C1 segment of cervical spinal cord (tissue), 14 donors: ENCODE results near the gene FGF19.

Experiments
- DNase-seq, 14 donors: peaks; one replicate each; lab custom pipeline; 2025; lab: John Stamatoyannopoulos, UW

Gene FGF19

DNA sequence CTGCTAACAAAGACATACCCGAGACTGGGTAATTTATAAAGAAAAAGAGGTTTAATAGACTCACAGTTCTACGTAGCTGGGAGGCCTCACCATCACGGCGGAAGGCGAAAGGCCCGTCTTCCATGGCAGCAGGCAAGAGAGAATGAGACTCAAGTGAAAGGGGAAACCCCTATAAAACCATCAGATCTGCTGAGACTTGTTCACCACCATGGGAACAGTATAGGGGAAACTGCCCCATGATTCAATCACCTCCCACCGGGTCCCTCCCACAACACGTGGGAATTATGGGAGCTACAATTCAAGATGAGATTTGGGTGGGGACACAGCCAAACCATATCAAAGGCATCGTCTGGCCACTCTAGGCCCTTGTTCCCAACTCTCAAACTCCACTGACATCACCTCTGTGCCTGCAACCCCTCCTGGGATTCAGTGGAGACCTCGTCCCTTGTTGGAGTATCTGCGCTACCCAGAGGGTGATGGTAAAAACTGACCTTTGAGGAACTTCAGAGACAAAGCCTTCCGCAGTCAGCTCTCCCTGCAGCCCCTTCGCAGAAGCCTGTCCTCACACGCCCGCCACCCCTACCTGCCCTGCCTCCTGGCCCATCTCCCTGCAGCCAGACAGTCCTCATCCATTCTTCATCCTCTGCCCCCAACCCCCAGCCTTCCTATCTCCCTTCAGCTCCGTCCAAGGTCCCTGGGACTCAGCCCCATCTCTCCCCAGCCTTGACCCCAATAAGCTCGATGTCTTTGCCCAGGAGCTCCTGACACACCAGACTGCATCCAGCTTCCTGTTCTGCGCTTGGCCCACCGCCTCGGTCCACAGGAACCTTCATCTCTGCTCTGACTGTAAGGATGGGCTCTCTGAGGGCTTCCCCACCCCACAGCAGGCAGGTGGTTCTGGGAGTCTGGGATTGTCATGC lies 47.0 kb downstream of the FGF19 start:
- DNase-seq, result no peak

DNA sequence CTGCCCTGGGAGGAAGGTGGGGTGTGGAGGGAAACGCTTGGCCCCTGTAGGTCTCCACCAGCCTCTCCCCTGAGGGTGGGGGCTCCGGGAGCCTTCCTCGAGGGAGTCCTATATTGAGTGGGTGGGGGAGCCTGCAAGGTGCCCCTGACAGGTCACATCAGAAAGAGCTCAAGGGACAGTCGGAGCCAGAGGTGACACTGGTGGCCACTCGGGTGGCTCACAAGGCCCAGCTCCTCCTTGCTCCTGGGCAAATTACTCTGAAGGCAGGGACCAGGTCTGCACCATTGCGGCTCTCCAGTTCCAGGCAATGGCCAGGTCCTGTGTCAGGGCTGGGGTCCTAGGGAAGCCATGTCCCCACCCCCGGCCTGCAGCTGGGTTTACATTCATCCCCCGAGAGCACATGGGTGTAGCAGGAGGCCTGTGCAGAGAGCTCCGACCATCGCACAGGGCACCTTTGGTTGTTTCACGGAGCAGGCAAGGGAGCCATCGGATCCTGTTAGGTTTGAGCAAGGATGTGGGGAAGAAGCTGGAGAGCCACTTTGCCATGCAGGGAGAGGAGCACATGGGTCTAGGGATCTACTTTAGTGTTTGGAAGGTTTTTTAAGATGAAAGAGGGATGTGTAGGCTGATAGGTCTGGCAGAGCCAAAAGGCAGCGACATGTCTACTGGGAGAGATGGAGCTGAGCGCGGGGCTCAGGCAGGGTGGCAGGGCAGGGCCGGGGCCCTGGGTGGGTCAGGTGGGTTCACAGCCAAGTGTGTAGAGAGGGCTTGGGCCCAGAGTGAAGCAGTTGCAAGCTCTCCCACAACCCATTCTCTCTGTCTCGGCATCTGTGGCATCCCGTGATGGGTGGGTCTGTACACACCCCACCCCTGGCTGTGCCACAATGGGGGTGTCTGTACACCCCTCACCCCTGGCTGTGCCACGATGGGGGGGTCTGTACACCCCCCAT lies 48.1 kb downstream of the FGF19 start:
- no peak for DNase-seq

DNA sequence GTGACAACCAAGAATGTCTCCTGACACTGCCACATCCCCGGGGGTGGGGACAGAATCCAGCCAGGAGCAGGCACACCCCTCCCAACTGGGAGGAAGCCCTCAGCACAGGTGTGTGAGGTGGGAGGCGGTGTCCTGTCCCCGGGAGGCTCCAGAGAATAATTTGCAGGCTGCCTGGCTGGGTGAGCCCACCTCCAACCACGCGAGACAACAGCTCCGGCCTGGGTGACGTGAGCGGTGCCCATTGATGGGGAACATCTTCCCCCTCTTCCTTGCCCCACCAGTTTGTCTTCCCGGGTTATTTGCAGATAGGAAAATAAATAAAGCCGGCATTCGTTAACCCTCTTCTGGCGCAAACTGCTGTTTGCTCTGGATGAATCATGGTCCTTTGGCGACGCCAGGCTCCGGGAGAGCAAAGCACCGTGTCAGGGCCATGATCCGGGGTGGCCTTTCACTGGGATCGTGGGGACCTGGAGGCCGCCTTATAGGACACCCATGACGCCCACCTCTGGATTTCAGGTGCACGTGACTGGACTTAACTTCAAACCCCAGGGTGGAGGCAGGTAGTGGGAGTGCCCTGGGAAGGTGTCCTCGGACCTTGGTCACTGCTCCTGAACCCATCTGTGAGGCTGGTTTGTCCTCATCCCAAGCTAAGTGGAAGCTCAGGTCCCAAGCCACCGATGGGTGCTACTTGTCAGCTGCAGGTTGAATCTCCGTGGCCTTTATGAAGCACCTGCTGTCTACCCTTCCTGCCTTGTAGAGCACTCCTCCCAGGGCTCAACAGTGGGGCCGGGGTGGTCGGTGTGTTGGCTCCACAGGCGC lies 49.0 kb downstream of the FGF19 start:
- no peak for DNase-seq

DNA sequence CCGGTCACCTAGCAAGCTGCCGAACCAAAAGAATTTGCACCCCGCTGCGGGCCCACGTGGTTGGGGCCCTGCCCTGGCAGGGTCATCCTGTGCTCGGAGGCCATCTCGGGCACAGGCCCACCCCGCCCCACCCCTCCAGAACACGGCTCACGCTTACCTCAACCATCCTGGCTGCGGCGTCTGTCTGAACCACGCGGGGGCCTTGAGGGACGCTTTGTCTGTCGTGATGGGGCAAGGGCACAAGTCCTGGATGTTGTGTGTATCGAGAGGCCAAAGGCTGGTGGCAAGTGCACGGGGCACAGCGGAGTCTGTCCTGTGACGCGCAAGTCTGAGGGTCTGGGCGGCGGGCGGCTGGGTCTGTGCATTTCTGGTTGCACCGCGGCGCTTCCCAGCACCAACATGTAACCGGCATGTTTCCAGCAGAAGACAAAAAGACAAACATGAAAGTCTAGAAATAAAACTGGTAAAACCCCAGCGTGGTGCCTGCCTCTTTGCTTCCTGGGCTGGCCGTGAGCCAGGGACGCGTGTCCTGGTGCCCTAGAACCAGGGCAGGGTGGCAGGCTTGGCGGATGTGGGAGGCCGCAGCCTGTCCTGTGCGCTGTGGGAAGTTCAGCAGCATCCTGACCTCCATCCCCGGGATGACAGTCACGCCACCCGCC lies 49.7 kb downstream of the FGF19 start:
- DNase-seq, result no peak

DNA sequence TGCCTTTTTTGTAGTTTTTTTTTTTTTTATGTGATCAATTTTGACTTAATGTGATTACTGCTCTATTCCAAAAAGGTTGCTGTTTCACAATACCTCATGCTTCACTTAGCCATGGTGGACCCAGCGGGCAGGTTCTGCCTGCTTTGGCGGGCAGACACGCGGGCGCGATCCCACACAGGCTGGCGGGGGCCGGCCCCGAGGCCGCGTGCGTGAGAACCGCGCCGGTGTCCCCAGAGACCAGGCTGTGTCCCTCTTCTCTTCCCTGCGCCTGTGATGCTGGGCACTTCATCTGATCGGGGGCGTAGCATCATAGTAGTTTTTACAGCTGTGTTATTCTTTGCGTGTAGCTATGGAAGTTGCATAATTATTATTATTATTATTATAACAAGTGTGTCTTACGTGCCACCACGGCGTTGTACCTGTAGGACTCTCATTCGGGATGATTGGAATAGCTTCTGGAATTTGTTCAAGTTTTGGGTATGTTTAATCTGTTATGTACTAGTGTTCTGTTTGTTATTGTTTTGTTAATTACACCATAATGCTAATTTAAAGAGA lies 50.3 kb downstream of the FGF19 start:
- DNase-seq, result no peak

DNA sequence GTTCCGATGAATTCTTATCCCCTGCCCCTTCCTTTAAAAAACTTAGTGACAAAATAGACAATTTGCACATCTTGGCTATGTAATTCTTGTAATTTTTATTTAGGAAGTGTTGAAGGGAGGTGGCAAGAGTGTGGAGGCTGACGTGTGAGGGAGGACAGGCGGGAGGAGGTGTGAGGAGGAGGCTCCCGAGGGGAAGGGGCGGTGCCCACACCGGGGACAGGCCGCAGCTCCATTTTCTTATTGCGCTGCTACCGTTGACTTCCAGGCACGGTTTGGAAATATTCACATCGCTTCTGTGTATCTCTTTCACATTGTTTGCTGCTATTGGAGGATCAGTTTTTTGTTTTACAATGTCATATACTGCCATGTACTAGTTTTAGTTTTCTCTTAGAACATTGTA lies 50.8 kb downstream of the FGF19 start:
- DNase-seq, result no peak

DNA sequence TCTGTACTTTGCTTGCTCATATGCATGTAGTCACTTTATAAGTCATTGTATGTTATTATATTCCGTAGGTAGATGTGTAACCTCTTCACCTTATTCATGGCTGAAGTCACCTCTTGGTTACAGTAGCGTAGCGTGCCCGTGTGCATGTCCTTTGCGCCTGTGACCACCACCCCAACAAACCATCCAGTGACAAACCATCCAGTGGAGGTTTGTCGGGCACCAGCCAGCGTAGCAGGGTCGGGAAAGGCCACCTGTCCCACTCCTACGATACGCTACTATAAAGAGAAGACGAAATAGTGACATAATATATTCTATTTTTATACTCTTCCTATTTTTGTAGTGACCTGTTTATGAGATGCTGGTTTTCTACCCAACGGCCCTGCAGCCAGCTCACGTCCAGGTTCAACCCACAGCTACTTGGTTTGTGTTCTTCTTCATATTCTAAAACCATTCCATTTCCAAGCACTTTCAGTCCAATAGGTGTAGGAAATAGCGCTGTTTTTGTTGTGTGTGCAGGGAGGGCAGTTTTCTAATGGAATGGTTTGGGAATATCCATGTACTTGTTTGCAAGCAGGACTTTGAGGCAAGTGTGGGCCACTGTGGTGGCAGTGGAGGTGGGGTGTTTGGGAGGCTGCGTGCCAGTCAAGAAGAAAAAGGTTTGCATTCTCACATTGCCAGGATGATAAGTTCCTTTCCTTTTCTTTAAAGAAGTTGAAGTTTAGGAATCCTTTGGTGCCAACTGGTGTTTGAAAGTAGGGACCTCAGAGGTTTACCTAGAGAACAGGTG lies 51.8 kb downstream of the FGF19 start:
- DNase-seq, result no peak

DNA sequence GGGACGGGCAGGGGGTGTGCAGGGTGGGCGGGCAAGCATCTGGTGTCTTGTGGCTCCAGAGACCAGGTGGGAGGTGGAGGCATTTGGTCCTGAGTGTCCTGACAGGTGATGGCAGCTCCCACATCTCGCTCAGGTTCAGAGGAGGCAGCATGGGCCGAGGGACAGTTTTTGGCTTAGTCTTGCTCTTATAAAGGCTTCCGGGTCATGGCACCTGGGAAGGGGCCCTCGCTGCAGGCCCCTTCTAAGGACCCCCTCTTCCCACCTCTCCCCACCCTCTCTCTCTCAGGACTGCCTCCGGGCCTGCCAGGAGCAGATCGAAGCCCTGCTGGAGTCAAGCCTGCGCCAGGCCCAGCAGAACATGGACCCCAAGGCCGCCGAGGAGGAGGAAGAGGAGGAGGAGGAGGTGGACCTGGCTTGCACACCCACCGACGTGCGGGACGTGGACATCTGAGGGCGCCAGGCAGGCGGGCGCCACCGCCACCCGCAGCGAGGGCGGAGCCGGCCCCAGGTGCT lies 52.9 kb downstream of the FGF19 start:
- DNase-seq, result no peak

DNA sequence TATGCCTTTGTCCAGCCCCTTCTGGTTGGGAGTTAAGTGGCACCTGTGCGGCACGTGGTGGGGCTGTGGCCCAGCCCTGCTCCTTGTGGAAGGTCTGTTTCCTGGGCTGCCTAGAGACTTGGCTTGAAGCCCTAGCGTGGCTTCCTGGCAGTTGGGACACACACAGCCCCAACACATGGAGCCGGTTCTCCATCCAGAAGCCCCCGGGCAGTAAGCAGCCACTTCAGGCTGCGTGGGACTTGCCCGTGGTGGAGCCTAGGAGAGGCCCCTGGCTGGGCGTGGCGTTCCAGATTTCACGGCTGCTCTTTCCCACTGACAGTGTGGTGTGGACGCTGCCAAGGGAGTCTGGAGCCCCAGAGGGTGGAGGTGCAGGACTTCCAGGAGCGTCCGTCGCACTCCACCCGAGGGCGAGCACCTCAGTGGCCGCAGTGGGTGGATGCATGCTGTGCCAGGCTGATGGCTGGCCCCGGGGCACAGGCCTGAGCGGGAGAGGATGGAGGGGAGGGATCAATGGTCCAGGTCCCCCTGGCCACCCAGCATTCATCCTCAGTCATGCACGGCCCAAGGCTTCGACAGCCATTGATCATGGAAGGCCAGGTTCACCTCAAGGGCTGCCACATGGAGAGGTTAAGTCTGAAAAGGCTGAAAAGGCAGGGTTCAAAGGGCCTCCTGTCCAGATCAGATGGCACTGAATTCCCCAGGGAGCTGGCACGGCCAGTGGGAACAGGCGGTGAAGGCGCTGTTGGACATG lies 53.6 kb downstream of the FGF19 start:
- DNase-seq, result no peak

DNA sequence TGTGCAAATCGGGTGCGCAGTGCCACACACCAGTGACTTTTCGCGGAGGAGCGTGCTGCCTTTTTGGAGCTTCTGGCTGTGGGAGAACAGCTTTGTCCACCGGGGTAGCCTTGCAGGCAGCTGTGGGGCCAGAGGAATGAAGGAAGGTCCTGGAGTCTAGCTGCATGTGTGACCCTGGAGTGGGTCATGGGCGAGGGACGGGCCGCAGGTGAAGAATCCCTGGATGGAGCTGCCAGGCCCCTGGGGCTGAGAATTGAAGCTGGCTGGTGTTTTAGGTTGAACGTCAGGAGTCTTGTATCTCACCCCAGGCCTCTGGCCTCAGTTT lies 54.3 kb downstream of the FGF19 start:
- no peak for DNase-seq

DNA sequence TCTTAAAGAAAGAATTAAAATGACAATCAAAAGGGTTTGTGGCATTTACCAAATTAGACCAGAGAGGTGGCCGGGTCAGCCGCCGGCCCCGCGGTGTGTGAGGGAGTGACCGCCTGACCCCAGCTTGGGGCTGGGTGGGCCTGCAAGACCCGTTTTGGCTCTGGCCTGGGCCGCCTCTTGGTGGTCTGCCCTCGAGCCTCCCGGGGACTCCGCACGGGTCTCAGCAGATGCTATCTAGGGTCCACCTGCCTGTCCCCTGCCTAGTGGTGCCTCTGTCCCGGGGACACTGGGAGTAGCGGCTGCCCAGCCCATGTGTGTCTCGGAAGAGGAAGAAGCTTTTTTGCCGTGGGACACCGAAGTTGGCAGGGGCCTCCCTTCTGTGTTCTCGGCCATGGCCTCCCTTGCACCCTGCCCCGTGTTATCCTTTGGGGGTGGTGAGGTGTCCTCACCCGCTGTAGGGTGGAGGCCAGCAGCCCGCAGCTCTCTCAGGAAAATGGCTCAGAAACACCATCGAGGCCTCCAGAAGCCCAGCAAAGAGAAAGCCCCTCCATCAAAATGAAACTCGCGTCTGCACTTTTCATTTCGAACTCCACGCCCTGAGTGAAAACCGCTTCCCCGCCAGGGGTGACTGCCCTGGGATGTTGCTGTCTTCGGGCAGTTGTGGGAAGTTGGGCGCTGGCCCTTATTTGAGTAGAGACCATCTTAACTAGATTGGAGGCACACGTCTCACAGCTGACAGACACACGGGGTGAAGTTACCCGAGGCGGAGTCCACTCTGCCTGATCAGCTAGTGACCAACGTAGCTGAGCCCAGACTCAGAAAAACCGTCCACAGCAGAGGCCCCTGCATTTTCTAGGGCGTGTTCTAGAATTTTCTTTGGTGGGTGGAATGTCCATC lies 54.9 kb downstream of the FGF19 start:
- no peak for DNase-seq
